Large intestine (tissue), 12 donors: ENCODE data around the gene RNASE9. TPM values are rescaled to one million over a fixed set of nuclear protein-coding genes. Genes with fewer than 3 reads are reported as not detected.
A peak's percentile ranks its signal among the peaks of the same experiment; 100 is the strongest.

Experiments
- DNase-seq, 2 donors: peaks; one replicate each; pipeline versions ENCODE4 v3.0.0 to v3.0.0-alpha.2; 2013
- H3K27ac ChIP-seq: one replicate; pipeline ENCODE4 v1.5.1; 2013; ENCODE audit warnings: low read length
- H3K27me3 ChIP-seq: 2 replicates; pipeline ENCODE4 v1.6.1; 2013; ENCODE audit warnings: low read length; ENCODE audit not compliant: control insufficient read depth, insufficient read depth
- H3K36me3 ChIP-seq: 2 replicates; pipeline ENCODE4 v1.6.1; 2013; ENCODE audit warnings: low read length; ENCODE audit not compliant: control insufficient read depth, insufficient read depth
- H3K4me1 ChIP-seq: one replicate; pipeline ENCODE4 v1.6.1; 2013; ENCODE audit warnings: low read length; ENCODE audit not compliant: control insufficient read depth, insufficient read depth
- H3K4me3 ChIP-seq: one replicate; pipeline ENCODE4 v1.5.1; 2013; ENCODE audit warnings: low read length
- H3K9me3 ChIP-seq: one replicate; pipeline ENCODE4 v1.6.1; 2013; ENCODE audit warnings: mild to moderate bottlenecking, low read depth, low read length, moderate library complexity; ENCODE audit not compliant: control insufficient read depth
- WGBS: methylation state at CpG from one replicate; pipeline ENCODE4 v1.1.5; 2013; ENCODE audit warnings: low lambda C conversion rate; ENCODE audit not compliant: insufficient coverage; 5-methylcytosine and 5-hydroxymethylcytosine counted together
- long read RNA-seq, 11 donors: transcript quantifications; one replicate each; lab custom pipeline, GENCODE V29; 2026
- polyA plus RNA-seq: library from polyadenylated mRNA; unstranded; fragments of 120-200 nt; gene quantifications from one replicate; pipeline ENCODE4 v1.2.1, GENCODE V29; 2013

The RNASE9 gene
- polyA plus RNA-seq, result not detected
- long read RNA-seq, donor 1, result 0 reads
- long read RNA-seq, donor 2, result 0 reads
- long read RNA-seq, donor 3, result 0 reads
- long read RNA-seq, donor 4, result 0 reads
- long read RNA-seq, donor 5, result 0 reads
- long read RNA-seq, donor 6, result 0 reads
- long read RNA-seq, donor 7, result 0 reads
- long read RNA-seq, donor 8, result 0 reads
- long read RNA-seq, donor 9, result 0 reads
- long read RNA-seq, donor 10, result 0 reads
- long read RNA-seq, donor 11, result 0 reads

- WGBS, result 100% methylated on average over 1 of the region's 3 CpGs
- Histone ChIP-seq H3K4me3 (no peak within 1 kb of the TSS), H3K9me3 (no peaks in the 10 kb centered on the region), H3K27ac (no peak within 1 kb of the TSS), H3K27me3 (no peaks in the 10 kb centered on the region), H3K36me3 (no peaks in the 10 kb centered on the region), H3K4me1 (no peaks in the 10 kb centered on the region)
- DNase-seq, result no peak
These were observed at the start of gene RNASE9 for GRCh38 chr14:20560961-20561360. Gene RNASE9 (minus strand): TSS chr14:20561047.

- peak in 1 of 2 donors; percentile 67 for DNase-seq
- Histone ChIP-seq H3K27ac (peak overlapping the region; percentile 32), H3K9me3 (no peaks in the 10 kb centered on the region), H3K4me3 (peak overlapping the region; percentile 72), H3K4me1 (peaks cover 16% of the 10 kb centered on the region), H3K27me3 (no peaks in the 10 kb centered on the region), H3K36me3 (no peaks in the 10 kb centered on the region)
- WGBS, result 6% methylated on average over 7 of the region's 27 CpGs
These were observed 49.3 kb upstream of the RNASE9 start for GRCh38 chr14:20610002-20610765.

- peak; percentile 78 to 79 for DNase-seq
- Histone ChIP-seq H3K4me1 (peaks cover 11% of the 10 kb centered on the region), H3K4me3 (peak overlapping the region; percentile 72), H3K27me3 (no peaks in the 10 kb centered on the region), H3K9me3 (no peaks in the 10 kb centered on the region), H3K27ac (peak overlapping the region; percentile 32), H3K36me3 (no peaks in the 10 kb centered on the region)
- 0% methylated on average over 1 of the region's 44 CpGs for WGBS
These were observed 48.6 kb upstream of the RNASE9 start for GRCh38 chr14:20609215-20610001.

GRCh38 chr14:20608383-20609110 lies 47.7 kb upstream of the RNASE9 start:
- Histone ChIP-seq H3K36me3 (no peaks in the 10 kb centered on the region), H3K4me1 (peaks cover 11% of the 10 kb centered on the region), H3K27ac (no peak overlapping the region), H3K4me3 (no peak overlapping the region), H3K27me3 (no peaks in the 10 kb centered on the region), H3K9me3 (no peaks in the 10 kb centered on the region)
- DNase-seq, result no peak
- no CpG with 5 or more reads among the region's 7 CpGs for WGBS

GRCh38 chr14:20607617-20608016 lies 46.8 kb upstream of the RNASE9 start:
- Histone ChIP-seq H3K9me3 (no peaks in the 10 kb centered on the region), H3K36me3 (no peaks in the 10 kb centered on the region), H3K27ac (no peak overlapping the region), H3K4me1 (peaks cover 11% of the 10 kb centered on the region), H3K27me3 (no peaks in the 10 kb centered on the region), H3K4me3 (no peak overlapping the region)
- DNase-seq, result no peak
- no CpG with 5 or more reads among the region's 5 CpGs for WGBS

GRCh38 chr14:20606902-20607242 lies 46.0 kb upstream of the RNASE9 start:
- H3K4me1 ChIP-seq, result peaks cover 11% of the 10 kb centered on the region
- H3K36me3 ChIP-seq, result no peaks in the 10 kb centered on the region
- H3K9me3 ChIP-seq, result no peaks in the 10 kb centered on the region
- peak in 1 of 2 donors; percentile 19 for DNase-seq
- no peak overlapping the region for H3K4me3 ChIP-seq
- H3K27me3 ChIP-seq, result no peaks in the 10 kb centered on the region
- WGBS, result no CpG with 5 or more reads among the region's 2 CpGs
- peak overlapping the region; percentile 55 for H3K27ac ChIP-seq

GRCh38 chr14:20606190-20606901 lies 45.5 kb upstream of the RNASE9 start:
- no peaks in the 10 kb centered on the region for H3K27me3 ChIP-seq
- peak overlapping the region; percentile 55 for H3K27ac ChIP-seq
- no CpG with 5 or more reads among the region's 8 CpGs for WGBS
- H3K4me3 ChIP-seq, result no peak overlapping the region
- peak; percentile 90 to 94 for DNase-seq
- no peaks in the 10 kb centered on the region for H3K36me3 ChIP-seq
- H3K9me3 ChIP-seq, result no peaks in the 10 kb centered on the region
- H3K4me1 ChIP-seq, result peaks cover 11% of the 10 kb centered on the region

GRCh38 chr14:20603813-20604690 lies 43.2 kb upstream of the RNASE9 start:
- Histone ChIP-seq H3K27me3 (no peaks in the 10 kb centered on the region), H3K4me1 (peaks cover 11% of the 10 kb centered on the region), H3K9me3 (no peaks in the 10 kb centered on the region), H3K36me3 (no peaks in the 10 kb centered on the region), H3K27ac (no peak overlapping the region), H3K4me3 (no peak overlapping the region)
- DNase-seq, result no peak
- 20% methylated on average over 1 of the region's 13 CpGs for WGBS

- no peak overlapping the region for H3K27ac ChIP-seq
- no peaks in the 10 kb centered on the region for H3K36me3 ChIP-seq
- H3K9me3 ChIP-seq, result no peaks in the 10 kb centered on the region
- no CpG with 5 or more reads among the region's 9 CpGs for WGBS
- H3K27me3 ChIP-seq, result no peaks in the 10 kb centered on the region
- no peak for DNase-seq
- peaks cover 11% of the 10 kb centered on the region for H3K4me1 ChIP-seq
- no peak overlapping the region for H3K4me3 ChIP-seq
These were observed 41.7 kb upstream of the RNASE9 start for GRCh38 chr14:20602583-20602982.
